ENCODE measurements around the gene GALNT10. TPM values are rescaled to one million over a fixed set of nuclear protein-coding genes. Genes with fewer than 3 reads are reported as not detected.

Gene GALNT10
- total RNA-seq, 1 donor from 2014 or later, result 178 TPM

GRCh38 chr5:154415114-154415513 lies 224.6 kb downstream of the GALNT10 start:
- Mint-ChIP-seq H3K36me3 (ENCODE audit: unreplicated experiment) (peaks cover 60% of the 10 kb centered on the region), H3K9me3 (ENCODE audit: unreplicated experiment) (no peaks in the 10 kb centered on the region), H3K27me3 (ENCODE audit: unreplicated experiment) (no peaks in the 10 kb centered on the region), H3K4me3 (ENCODE audit: unreplicated experiment) (no peak overlapping the region), H3K27ac (ENCODE audit: unreplicated experiment) (no peak overlapping the region), H3K4me1 (ENCODE audit: unreplicated experiment) (no peaks in the 10 kb centered on the region)
- no peak for TF ChIP-seq CTCF (IDR thresholded peaks at IDR 0.05)
- DNase-seq (ENCODE audit: extremely low spot score, unreplicated experiment), result peak; percentile 63

DNA sequence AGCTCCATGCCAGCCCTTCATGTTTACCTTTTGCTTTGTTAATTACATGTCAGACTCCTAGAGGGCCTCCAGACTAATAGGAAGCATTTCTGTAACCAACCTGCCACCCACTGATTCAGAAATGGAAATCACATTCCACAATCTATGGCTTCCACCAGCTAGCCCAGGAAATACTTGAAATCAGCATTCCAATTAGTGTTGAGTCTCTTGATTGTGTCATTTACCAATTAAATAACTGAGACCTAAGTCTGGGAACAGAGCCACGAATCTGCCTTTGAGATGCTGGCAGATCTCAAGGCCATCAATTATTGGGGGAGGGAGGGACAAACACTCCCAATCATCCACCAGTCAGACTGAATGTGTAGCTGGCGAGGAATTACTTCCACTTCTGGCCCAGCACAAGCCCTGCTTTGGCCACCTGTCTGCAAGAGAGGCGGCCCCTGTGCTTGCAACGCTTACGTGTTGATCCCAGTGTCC lies 227.8 kb downstream of the GALNT10 start:
- peaks cover 13% of the 10 kb centered on the region for H3K9me3 Mint-ChIP-seq (ENCODE audit: unreplicated experiment)
- peaks cover 55% of the 10 kb centered on the region for H3K36me3 Mint-ChIP-seq (ENCODE audit: unreplicated experiment)
- TF ChIP-seq CTCF (IDR thresholded peaks at IDR 0.05), result no peak
- no peak for DNase-seq (ENCODE audit: extremely low spot score, unreplicated experiment)
- no peaks in the 10 kb centered on the region for H3K27me3 Mint-ChIP-seq (ENCODE audit: unreplicated experiment)
- H3K4me3 Mint-ChIP-seq (ENCODE audit: unreplicated experiment), result no peak overlapping the region
- no peaks in the 10 kb centered on the region for H3K4me1 Mint-ChIP-seq (ENCODE audit: unreplicated experiment)
- no peak overlapping the region for H3K27ac Mint-ChIP-seq (ENCODE audit: unreplicated experiment)

DNA sequence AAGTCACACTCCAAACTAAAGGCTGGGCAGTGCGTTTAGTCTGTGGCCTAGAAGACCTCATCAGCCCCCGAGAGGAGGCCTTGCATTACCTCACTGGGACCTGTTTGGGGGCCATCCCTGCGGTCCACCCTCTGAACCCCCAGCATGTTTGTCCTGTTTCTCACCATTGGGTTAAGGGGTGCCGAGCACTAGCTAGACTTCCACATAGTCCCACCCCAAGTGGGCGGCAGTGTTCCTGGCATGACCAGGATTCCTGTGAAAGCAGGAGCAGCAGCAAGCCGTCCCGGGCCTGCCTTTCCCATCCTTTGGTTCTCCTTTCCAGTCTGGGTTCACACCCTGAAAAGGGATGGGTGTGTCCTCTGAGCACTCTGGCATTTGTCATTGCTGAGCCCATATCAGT lies 228.7 kb downstream of the GALNT10 start:
- Mint-ChIP-seq H3K36me3 (ENCODE audit: unreplicated experiment) (peaks cover 55% of the 10 kb centered on the region), H3K9me3 (ENCODE audit: unreplicated experiment) (peaks cover 15% of the 10 kb centered on the region), H3K4me3 (ENCODE audit: unreplicated experiment) (no peak overlapping the region), H3K4me1 (ENCODE audit: unreplicated experiment) (no peaks in the 10 kb centered on the region), H3K27ac (ENCODE audit: unreplicated experiment) (no peak overlapping the region), H3K27me3 (ENCODE audit: unreplicated experiment) (no peaks in the 10 kb centered on the region)
- DNase-seq (ENCODE audit: extremely low spot score, unreplicated experiment), result peak; percentile 82
- no peak for TF ChIP-seq CTCF (IDR thresholded peaks at IDR 0.05)

DNA sequence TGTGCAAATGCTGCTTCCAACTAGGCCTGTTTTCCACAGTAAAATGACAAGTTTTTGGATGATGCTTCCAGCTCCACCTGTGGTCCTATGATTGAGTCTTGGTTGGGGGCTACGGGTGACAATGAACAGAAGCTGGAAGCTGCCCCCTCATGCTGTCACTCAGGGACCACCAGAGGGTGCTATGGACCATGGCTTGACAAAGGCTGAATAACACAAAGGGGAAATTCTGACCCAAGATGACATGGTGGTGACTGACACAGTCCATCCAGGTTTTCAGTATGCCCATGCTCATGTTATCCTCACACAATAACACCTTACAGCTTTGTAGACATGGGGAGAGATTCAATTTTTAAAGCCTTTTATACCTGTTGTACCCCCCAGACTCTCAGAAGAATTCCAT lies 231.3 kb downstream of the GALNT10 start:
- H3K4me3 Mint-ChIP-seq (ENCODE audit: unreplicated experiment), result no peak overlapping the region
- no peak overlapping the region for H3K27ac Mint-ChIP-seq (ENCODE audit: unreplicated experiment)
- no peaks in the 10 kb centered on the region for H3K4me1 Mint-ChIP-seq (ENCODE audit: unreplicated experiment)
- H3K27me3 Mint-ChIP-seq (ENCODE audit: unreplicated experiment), result no peaks in the 10 kb centered on the region
- DNase-seq (ENCODE audit: extremely low spot score, unreplicated experiment), result peak; percentile 32
- peaks cover 47% of the 10 kb centered on the region for H3K36me3 Mint-ChIP-seq (ENCODE audit: unreplicated experiment)
- TF ChIP-seq CTCF (IDR thresholded peaks at IDR 0.05), result peak; percentile 30
- H3K9me3 Mint-ChIP-seq (ENCODE audit: unreplicated experiment), result peaks cover 15% of the 10 kb centered on the region

DNA sequence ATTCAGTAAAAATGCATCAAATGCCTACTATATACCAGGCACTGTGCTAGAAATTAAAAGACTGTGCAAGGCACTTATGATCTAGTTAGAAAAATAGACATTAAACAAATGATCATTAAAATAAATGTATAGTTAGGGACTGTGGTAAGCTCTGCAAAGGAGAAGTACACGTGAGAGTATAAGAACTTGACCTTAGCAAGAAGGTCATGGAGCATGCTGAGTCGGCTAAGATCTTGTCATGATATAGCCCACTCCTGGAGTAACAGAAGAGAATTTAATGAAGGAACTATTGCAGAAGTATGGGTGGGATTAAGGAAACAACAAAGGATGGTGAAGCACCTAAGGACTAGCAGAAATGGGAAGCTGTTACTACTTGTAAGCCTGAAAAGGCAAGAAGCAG lies 231.8 kb downstream of the GALNT10 start:
- H3K27me3 Mint-ChIP-seq (ENCODE audit: unreplicated experiment), result no peaks in the 10 kb centered on the region
- TF ChIP-seq CTCF (IDR thresholded peaks at IDR 0.05), result no peak
- H3K36me3 Mint-ChIP-seq (ENCODE audit: unreplicated experiment), result peaks cover 45% of the 10 kb centered on the region
- peaks cover 18% of the 10 kb centered on the region for H3K9me3 Mint-ChIP-seq (ENCODE audit: unreplicated experiment)
- no peak for DNase-seq (ENCODE audit: extremely low spot score, unreplicated experiment)
- no peaks in the 10 kb centered on the region for H3K4me1 Mint-ChIP-seq (ENCODE audit: unreplicated experiment)
- H3K27ac Mint-ChIP-seq (ENCODE audit: unreplicated experiment), result no peak overlapping the region
- no peak overlapping the region for H3K4me3 Mint-ChIP-seq (ENCODE audit: unreplicated experiment)
